SK-N-SH (cell line): Measurements from ENCODE around the gene PCYT1A. TPM values are rescaled to one million over a fixed set of nuclear protein-coding genes. Genes with fewer than 3 reads are reported as not detected.

ENCODE experiments used
- CTCF ChIA-PET: fragments of 300-600, 350-600 bp; formaldehyde crosslinking; extraction: SDS; loops from one replicate; lab custom pipeline; 2021; lab: Yijun Ruan, JAX
- POLR2A ChIA-PET: fragments of 350-600 bp; sonication (Branson Sonifier 250); formaldehyde crosslinking; extraction: SDS; loops from one replicate; lab custom pipeline; 2020; ENCODE audit warnings: antibody characterized with exemption, inconsistent platforms; lab: Yijun Ruan, JAX
- DNase-seq: peaks from one replicate; pipeline ENCODE4 v3.0.0; 2012
- H2AFZ ChIP-seq: fragments of 200-600 bp; sonication (generic); 2 replicates; pipeline ENCODE4 v1.8.1; 2016; ENCODE audit warnings: antibody characterized with exemption, mild to moderate bottlenecking, low read depth
- H3F3A ChIP-seq: fragments of 200-600 bp; sonication (generic); replicated peaks from 2 replicates; pipeline ENCODE3; 2016; ENCODE audit warnings: antibody characterized with exemption, mild to moderate bottlenecking; ENCODE audit not compliant: insufficient read depth
- H3K27ac ChIP-seq, 2 experiments: fragments of 200-500 bp in 1 of 2; fragments of 200-600 bp in 1 of 2; sonication (Bioruptor generic) in 1 of 2; sonication (generic), shearing (Covaris generic) in 1 of 2; 2 replicates each; pipeline versions ENCODE4 v1.5.1 to v1.6.1; 2014 to 2016; ENCODE audit warnings: low read depth in 2 of 2, inconsistent platforms in 1 of 2, low read length in 1 of 2, mild to moderate bottlenecking in 1 of 2, mixed read lengths in 1 of 2
- H3K27me3 ChIP-seq: fragments of 200-600 bp; sonication (generic), shearing (Covaris generic); 2 replicates; pipeline ENCODE4 v1.6.1; 2016; ENCODE audit warnings: mixed run types; ENCODE audit not compliant: insufficient read depth
- H3K36me3 ChIP-seq, 2 experiments: fragments of 200-500 bp in 1 of 2; fragments of 200-600 bp in 1 of 2; sonication (Bioruptor generic) in 1 of 2; sonication (generic) in 1 of 2; replicated peaks in 1 of 2; 2 replicates each; pipeline versions ENCODE3 to v1.5.1; 2014 to 2016; ENCODE audit warnings: low read length in 1 of 2, mild to moderate bottlenecking in 1 of 2; ENCODE audit not compliant: insufficient read depth in 2 of 2, control insufficient read depth in 1 of 2
- H3K4me1 ChIP-seq, 2 experiments: fragments of 200-500 bp in 1 of 2; fragments of 200-600 bp in 1 of 2; sonication (Bioruptor generic) in 1 of 2; sonication (generic), shearing (Covaris generic) in 1 of 2; 2 replicates each; pipeline versions ENCODE4 v1.5.1 to v1.6.1; 2014 to 2016; ENCODE audit warnings: low read depth in 1 of 2, low read length in 1 of 2, mixed run types in 1 of 2; ENCODE audit not compliant: insufficient read depth in 2 of 2, control insufficient read depth in 1 of 2
- H3K4me2 ChIP-seq: fragments of 200-600 bp; sonication (generic), shearing (Covaris generic); 2 replicates; pipeline ENCODE4 v1.6.1; 2017; ENCODE audit warnings: mixed run types
- H3K4me3 ChIP-seq, 2 experiments: fragments of 200-500 bp in 1 of 2; fragments of 200-600 bp in 1 of 2; sonication (Bioruptor generic) in 1 of 2; sonication (generic), shearing (Covaris generic) in 1 of 2; 2 replicates each; pipeline versions ENCODE4 v1.5.1 to v1.8.1; 2014 to 2016; ENCODE audit warnings: low read depth in 2 of 2, inconsistent platforms in 1 of 2, low read length in 1 of 2, mild to moderate bottlenecking in 1 of 2, mixed read lengths in 1 of 2, moderate library complexity in 1 of 2
- H3K79me2 ChIP-seq: fragments of 200-600 bp; sonication (generic); 2 replicates; pipeline ENCODE4 v1.8.1; 2017; ENCODE audit warnings: mild to moderate bottlenecking; ENCODE audit not compliant: insufficient read depth
- H3K9ac ChIP-seq: fragments of 200-600 bp; sonication (generic); 2 replicates; pipeline ENCODE4 v1.6.1; 2017; ENCODE audit warnings: mixed run types
- H3K9me2 ChIP-seq: fragments of 200-600 bp; sonication (generic); 2 replicates; pipeline ENCODE4 v1.6.1; 2017; ENCODE audit warnings: mixed run types
- H3K9me3 ChIP-seq: fragments of 200-600 bp; sonication (generic); 2 replicates; pipeline ENCODE4 v1.6.1; 2017; ENCODE audit warnings: mixed run types, mild to moderate bottlenecking, moderate library complexity
- H4K20me1 ChIP-seq: fragments of 200-600 bp; sonication (generic); 2 replicates; pipeline ENCODE4 v1.6.1; 2017; ENCODE audit warnings: mild to moderate bottlenecking, mixed run types; ENCODE audit not compliant: insufficient read depth
- CHD2 ChIP-seq: fragments of 150-350 bp; IDR thresholded peaks from 2 replicates; pipeline ENCODE4 v1.6.1; 2018; ENCODE audit warnings: low read length; ENCODE audit not compliant: partially characterized antibody
- ELF1 ChIP-seq: IDR thresholded peaks from 2 replicates; pipeline ENCODE4 v1.4.0; 2012
- EZH2phosphoT487 ChIP-seq: fragments of 200-600 bp; sonication (generic); IDR thresholded peaks from 2 replicates; pipeline ENCODE4 v1.6.1; 2017; ENCODE audit warnings: low read depth, mixed run types, mild to moderate bottlenecking, antibody characterized with exemption, moderate library complexity, borderline replicate concordance
- FOXJ3 ChIP-seq: sonication (generic); formaldehyde crosslinking; IDR thresholded peaks from 2 replicates; pipeline ENCODE4 v1.5.1; 2020; ENCODE audit warnings: mild to moderate bottlenecking, missing genetic modification reagents
- FOXM1 ChIP-seq: IDR thresholded peaks from 2 replicates; pipeline ENCODE4 v1.4.0; 2012; ENCODE audit warnings: low read depth, mild to moderate bottlenecking
- GABPA ChIP-seq: IDR thresholded peaks from 2 replicates; pipeline ENCODE4 v1.4.0; 2012; ENCODE audit warnings: low read depth, mild to moderate bottlenecking
- JUND ChIP-seq: IDR thresholded peaks from 2 replicates; pipeline ENCODE4 v1.4.0; 2012
- RCOR1 ChIP-seq: fragments of 150-350 bp; IDR thresholded peaks from 2 replicates; pipeline ENCODE4 v1.6.1; 2017; ENCODE audit warnings: antibody characterized with exemption, low read length
- RFX5 ChIP-seq: IDR thresholded peaks from 2 replicates; pipeline ENCODE4 v1.6.1; 2012; ENCODE audit warnings: mild to moderate bottlenecking, improper control_type of control experiment, low read length
- RXRA ChIP-seq: IDR thresholded peaks from 2 replicates; pipeline ENCODE4 v1.4.0; 2012; ENCODE audit warnings: low read depth, mild to moderate bottlenecking, borderline replicate concordance
- SIN3A ChIP-seq: IDR thresholded peaks from 2 replicates; pipeline ENCODE4 v1.6.1; 2012; ENCODE audit warnings: low read depth, mild to moderate bottlenecking, low read length, moderate library complexity, borderline replicate concordance
- YY1 ChIP-seq: IDR thresholded peaks from 2 replicates; pipeline ENCODE4 v1.4.0; 2012; ENCODE audit warnings: low read depth, mild to moderate bottlenecking
- WGBS: methylation state at CpG from one replicate; pipeline ENCODE4 v1.1.6; 2017; ENCODE audit warnings: low lambda C conversion rate; 5-methylcytosine and 5-hydroxymethylcytosine counted together
- polyA plus RNA-seq, 3 experiments: library from polyadenylated mRNA; depleted of rRNA; stranded (reverse); fragments of >200 nt; gene quantifications; 2 replicates each; pipeline ENCODE4 v1.2.3, GENCODE V29; 2012
- TF ChIP-seq, protein P1 (sequence below): fragments of 200-600 bp; sonication (generic); IDR thresholded peaks from 2 replicates; pipeline ENCODE4 v1.6.1; 2017; ENCODE audit warnings: antibody characterized with exemption, mild to moderate bottlenecking, moderate library complexity
- TF ChIP-seq, protein P2 (sequence below): fragments of 150-350 bp; IDR thresholded peaks from 2 replicates; pipeline ENCODE4 v1.6.1; 2017; ENCODE audit warnings: antibody characterized with exemption, low read length, low read depth, borderline replicate concordance
- TF ChIP-seq, protein P3 (sequence below): IDR thresholded peaks from 2 replicates; pipeline ENCODE4 v1.4.0; 2012; ENCODE audit warnings: low read depth, borderline replicate concordance
- TF ChIP-seq, protein P4 (sequence below): fragments of 150-350 bp; IDR thresholded peaks from 2 replicates; pipeline ENCODE4 v1.6.1; 2016; ENCODE audit warnings: mild to moderate bottlenecking, low read depth, low read length

PCYT1A gene
- polyA plus RNA-seq, 1 of the 3 experiments (the other 2 are of a cell fraction): 45.9 TPM

DNA sequence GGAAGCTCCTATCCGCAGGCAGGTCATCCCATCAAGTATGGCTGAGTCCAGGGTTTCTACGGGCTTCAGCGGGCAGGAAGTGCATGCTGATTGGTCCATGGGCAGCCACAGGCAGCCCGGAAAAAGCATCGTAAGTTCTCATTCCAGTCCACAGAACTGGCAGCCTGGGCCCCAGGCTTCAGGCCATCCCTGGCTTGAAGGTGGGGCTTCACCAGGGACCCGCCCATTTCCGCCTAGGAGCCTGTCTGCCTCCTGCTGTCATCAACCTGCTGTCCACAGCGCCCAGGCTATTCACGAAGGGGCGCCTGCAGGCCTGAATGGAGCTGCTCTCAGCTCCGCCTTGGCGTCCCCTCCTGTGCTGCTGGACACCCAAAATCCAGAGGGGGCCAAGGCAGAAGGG, 13.9 kb downstream of the PCYT1A start:
- H3K79me2 ChIP-seq: peaks cover 72% of the 10 kb centered on the region

More for the DNA sequence above, 13.9 kb downstream of the PCYT1A start:
- Histone ChIP-seq H4K20me1 (peaks cover 12% of the 10 kb centered on the region), H3K4me3 (no peak overlapping the region), H3F3A (peaks cover 7% of the 10 kb centered on the region), H3K27me3 (no peaks in the 10 kb centered on the region), H3K4me1 (peaks cover 0 to 14% of the 10 kb centered on the region in 2 experiments; a peak in 2 of 4 replicates), H3K27ac (no peak overlapping the region), H3K36me3 (peaks cover 8 to 13% of the 10 kb centered on the region in 2 experiments), H3K9me2 (no peaks in the 10 kb centered on the region), H3K9me3 (no peaks in the 10 kb centered on the region), H3K4me2 (no peak overlapping the region), H3K9ac (no peak overlapping the region), H2AFZ (no peak overlapping the region)
- POLR2A ChIA-PET: no interaction called here
- DNase-seq: no peak
- TF ChIP-seq RCOR1 (no peak), RFX5 (no peak), JUND (no peak), FOXJ3 (CRISPR knock-in tag) (no peak), FOXM1 (no peak), EZH2phosphoT487 (no peak), RXRA (no peak), ELF1 (no peak), YY1 (no peak), CHD2 (no peak), GABPA (no peak), SIN3A (no peak)
- TF ChIP-seq, protein P1, sequence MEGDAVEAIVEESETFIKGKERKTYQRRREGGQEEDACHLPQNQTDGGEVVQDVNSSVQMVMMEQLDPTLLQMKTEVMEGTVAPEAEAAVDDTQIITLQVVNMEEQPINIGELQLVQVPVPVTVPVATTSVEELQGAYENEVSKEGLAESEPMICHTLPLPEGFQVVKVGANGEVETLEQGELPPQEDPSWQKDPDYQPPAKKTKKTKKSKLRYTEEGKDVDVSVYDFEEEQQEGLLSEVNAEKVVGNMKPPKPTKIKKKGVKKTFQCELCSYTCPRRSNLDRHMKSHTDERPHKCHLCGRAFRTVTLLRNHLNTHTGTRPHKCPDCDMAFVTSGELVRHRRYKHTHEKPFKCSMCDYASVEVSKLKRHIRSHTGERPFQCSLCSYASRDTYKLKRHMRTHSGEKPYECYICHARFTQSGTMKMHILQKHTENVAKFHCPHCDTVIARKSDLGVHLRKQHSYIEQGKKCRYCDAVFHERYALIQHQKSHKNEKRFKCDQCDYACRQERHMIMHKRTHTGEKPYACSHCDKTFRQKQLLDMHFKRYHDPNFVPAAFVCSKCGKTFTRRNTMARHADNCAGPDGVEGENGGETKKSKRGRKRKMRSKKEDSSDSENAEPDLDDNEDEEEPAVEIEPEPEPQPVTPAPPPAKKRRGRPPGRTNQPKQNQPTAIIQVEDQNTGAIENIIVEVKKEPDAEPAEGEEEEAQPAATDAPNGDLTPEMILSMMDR: no peak
- TF ChIP-seq, protein P2, sequence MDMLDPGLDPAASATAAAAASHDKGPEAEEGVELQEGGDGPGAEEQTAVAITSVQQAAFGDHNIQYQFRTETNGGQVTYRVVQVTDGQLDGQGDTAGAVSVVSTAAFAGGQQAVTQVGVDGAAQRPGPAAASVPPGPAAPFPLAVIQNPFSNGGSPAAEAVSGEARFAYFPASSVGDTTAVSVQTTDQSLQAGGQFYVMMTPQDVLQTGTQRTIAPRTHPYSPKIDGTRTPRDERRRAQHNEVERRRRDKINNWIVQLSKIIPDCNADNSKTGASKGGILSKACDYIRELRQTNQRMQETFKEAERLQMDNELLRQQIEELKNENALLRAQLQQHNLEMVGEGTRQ: no peak
- TF ChIP-seq, protein P3, sequence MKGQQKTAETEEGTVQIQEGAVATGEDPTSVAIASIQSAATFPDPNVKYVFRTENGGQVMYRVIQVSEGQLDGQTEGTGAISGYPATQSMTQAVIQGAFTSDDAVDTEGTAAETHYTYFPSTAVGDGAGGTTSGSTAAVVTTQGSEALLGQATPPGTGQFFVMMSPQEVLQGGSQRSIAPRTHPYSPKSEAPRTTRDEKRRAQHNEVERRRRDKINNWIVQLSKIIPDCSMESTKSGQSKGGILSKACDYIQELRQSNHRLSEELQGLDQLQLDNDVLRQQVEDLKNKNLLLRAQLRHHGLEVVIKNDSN: no peak
- TF ChIP-seq, protein P4, sequence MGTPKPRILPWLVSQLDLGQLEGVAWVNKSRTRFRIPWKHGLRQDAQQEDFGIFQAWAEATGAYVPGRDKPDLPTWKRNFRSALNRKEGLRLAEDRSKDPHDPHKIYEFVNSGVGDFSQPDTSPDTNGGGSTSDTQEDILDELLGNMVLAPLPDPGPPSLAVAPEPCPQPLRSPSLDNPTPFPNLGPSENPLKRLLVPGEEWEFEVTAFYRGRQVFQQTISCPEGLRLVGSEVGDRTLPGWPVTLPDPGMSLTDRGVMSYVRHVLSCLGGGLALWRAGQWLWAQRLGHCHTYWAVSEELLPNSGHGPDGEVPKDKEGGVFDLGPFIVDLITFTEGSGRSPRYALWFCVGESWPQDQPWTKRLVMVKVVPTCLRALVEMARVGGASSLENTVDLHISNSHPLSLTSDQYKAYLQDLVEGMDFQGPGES: no peak
- 89% methylated on average over 3 of the region's 12 CpGs for WGBS
- CTCF ChIA-PET: interaction anchor here (1.0 to 1.6 kb wide), 3 partner anchors 12 to 255 kb away, joined by 3 to 7 read pairs (median 3); no protein-coding TSS in a partner anchor
